MCF 10A (cell line): ENCODE measurements around the gene SIX6. TPM values are rescaled to one million over a fixed set of nuclear protein-coding genes. Genes with fewer than 3 reads are reported as not detected.
A peak's percentile ranks its signal among the peaks of the same experiment; 100 is the strongest.

Source experiments
- BruUV-seq: library from RNA; stranded (reverse); fragments of 400-500 nt; replicated peaks from 2 replicates; lab custom pipeline; 2021; lab: Mats Ljungman, UMichigan
- CTCF ChIA-PET: fragments of 300-600 bp; sonication (Branson Sonifier 250); formaldehyde crosslinking; extraction: SDS; loops from one replicate; lab custom pipeline; 2021; ENCODE audit warnings: antibody characterized with exemption, inconsistent platforms; lab: Yijun Ruan, JAX
- POLR2A ChIA-PET: fragments of 300-600, 350-650 bp; sonication (Branson Sonifier 250); formaldehyde crosslinking; extraction: SDS; loops from one replicate; lab custom pipeline; 2020; ENCODE audit warnings: antibody characterized with exemption, inconsistent platforms; lab: Yijun Ruan, JAX
- DNase-seq: peaks from one replicate; pipeline ENCODE4 v3.0.0-alpha.2; 2018; ENCODE audit not compliant: unreplicated experiment
- H3K27ac Mint-ChIP-seq: one replicate; pipeline ENCODE4 v1.8.0; 2022; ENCODE audit warnings: mild to moderate bottlenecking, low read depth, mixed read lengths; ENCODE audit not compliant: unreplicated experiment
- H3K27me3 Mint-ChIP-seq: one replicate; pipeline ENCODE4 v1.8.0; 2022; ENCODE audit warnings: mixed read lengths; ENCODE audit not compliant: insufficient read depth, unreplicated experiment
- H3K36me3 Mint-ChIP-seq: one replicate; pipeline ENCODE4 v1.8.0; 2022; ENCODE audit warnings: mild to moderate bottlenecking, moderate library complexity, mixed read lengths; ENCODE audit not compliant: insufficient read depth, unreplicated experiment
- H3K4me1 Mint-ChIP-seq: one replicate; pipeline ENCODE4 v1.8.0; 2022; ENCODE audit warnings: mixed read lengths; ENCODE audit not compliant: insufficient read depth, unreplicated experiment
- H3K4me3 Mint-ChIP-seq: one replicate; pipeline ENCODE4 v1.8.0; 2022; ENCODE audit warnings: mild to moderate bottlenecking, moderate library complexity, mixed read lengths; ENCODE audit not compliant: unreplicated experiment
- H3K9me3 Mint-ChIP-seq: one replicate; pipeline ENCODE4 v1.8.0; 2022; ENCODE audit warnings: mixed read lengths; ENCODE audit not compliant: unreplicated experiment
- CTCF ChIP-seq: fragments of 200-600 bp; IDR thresholded peaks from one replicate; pipeline ENCODE4 v1.8.0; 2022; ENCODE audit warnings: antibody characterized with exemption, mild to moderate bottlenecking; ENCODE audit not compliant: unreplicated experiment
- intact Hi-C: fragments of 100-400 bp; cut with micrococcal nuclease; formaldehyde crosslinking; loops from 2 replicates; pipeline ENCODE4 v1.14.1; 2022
- total RNA-seq: library from RNA; stranded (reverse); gene quantifications from 2 replicates; pipeline ENCODE4 v1.2.3, GENCODE V29; 2022

The SIX6 gene
- total RNA-seq, 1 experiment from 2014 or later, result not detected

- Mint-ChIP-seq H3K27ac (no peak overlapping the region), H3K27me3 (no peaks in the 10 kb centered on the region), H3K36me3 (no peaks in the 10 kb centered on the region), H3K4me3 (no peak overlapping the region), H3K9me3 (peaks cover 7% of the 10 kb centered on the region), H3K4me1 (peaks cover 13% of the 10 kb centered on the region)
- ChIA-PET POLR2A (no interaction called here), CTCF (no interaction called here)
- no TSS peak for BruUV-seq
- DNase-seq, result peak; percentile 60
- intact Hi-C loops, result no loop called here
- TF ChIP-seq CTCF, result no peak
Measured at GRCh38 chr14:60532442-60532841, 23.5 kb downstream of the SIX6 start.

- H3K27me3 Mint-ChIP-seq, result no peaks in the 10 kb centered on the region
- H3K4me3 Mint-ChIP-seq, result no peak overlapping the region
- peaks cover 4% of the 10 kb centered on the region for H3K4me1 Mint-ChIP-seq
- H3K9me3 Mint-ChIP-seq, result peaks cover 8% of the 10 kb centered on the region
- TF ChIP-seq CTCF, result no peak
- CTCF ChIA-PET, result no interaction called here
- intact Hi-C loops, result no loop called here
- no TSS peak for BruUV-seq
- DNase-seq, result no peak
- no peaks in the 10 kb centered on the region for H3K36me3 Mint-ChIP-seq
- no peak overlapping the region for H3K27ac Mint-ChIP-seq
- POLR2A ChIA-PET, result no interaction called here
Measured at GRCh38 chr14:60537663-60538062, 28.7 kb downstream of the SIX6 start.

- TF ChIP-seq CTCF, result no peak
- DNase-seq, result no peak
- no peak overlapping the region for H3K27ac Mint-ChIP-seq
- CTCF ChIA-PET, result no interaction called here
- H3K4me1 Mint-ChIP-seq, result no peaks in the 10 kb centered on the region
- H3K27me3 Mint-ChIP-seq, result no peaks in the 10 kb centered on the region
- H3K9me3 Mint-ChIP-seq, result peaks cover 34% of the 10 kb centered on the region
- POLR2A ChIA-PET, result no interaction called here
- H3K36me3 Mint-ChIP-seq, result no peaks in the 10 kb centered on the region
- no TSS peak for BruUV-seq
- intact Hi-C loops, result no loop called here
- no peak overlapping the region for H3K4me3 Mint-ChIP-seq
Measured at GRCh38 chr14:60544659-60545058, 35.7 kb downstream of the SIX6 start.

- no TSS peak for BruUV-seq
- no peaks in the 10 kb centered on the region for H3K36me3 Mint-ChIP-seq
- H3K27ac Mint-ChIP-seq, result no peak overlapping the region
- no peaks in the 10 kb centered on the region for H3K27me3 Mint-ChIP-seq
- H3K4me1 Mint-ChIP-seq, result no peaks in the 10 kb centered on the region
- no peak overlapping the region for H3K4me3 Mint-ChIP-seq
- ChIA-PET CTCF (interaction anchor here (1.1 kb wide), 1 partner anchor 221 kb away, joined by 4 read pairs; no protein-coding TSS in a partner anchor), POLR2A (interaction anchor here (0.8 kb wide), 1 partner anchor 187 kb away, joined by 3 read pairs; no protein-coding TSS in a partner anchor)
- DNase-seq, result no peak
- TF ChIP-seq CTCF, result no peak
- peaks cover 4% of the 10 kb centered on the region for H3K9me3 Mint-ChIP-seq
- intact Hi-C loops, result no loop called here
Measured at GRCh38 chr14:60553808-60554207, 44.9 kb downstream of the SIX6 start.
